Mucosa of descending colon (tissue), 3 donors: ENCODE data around the gene CSTB. TPM values are rescaled to one million over a fixed set of nuclear protein-coding genes. Genes with fewer than 3 reads are reported as not detected.
A peak's percentile ranks its signal among the peaks of the same experiment; 100 is the strongest.

ENCODE experiments used
- ATAC-seq: fragments of 200-7000 bp; cut with Tn5 transposase; one replicate; pipeline ENCODE4 v1.9.1; 2020; ENCODE audit warnings: mild to moderate bottlenecking, moderate library complexity
- DNase-seq, 3 donors: peaks; one replicate each; pipeline ENCODE4 v3.0.0-alpha.2; 2020
- H3K36me3 ChIP-seq: fragments of 200-600 bp; one replicate; pipeline ENCODE4 v1.8.0; 2021; ENCODE audit warnings: low read depth, mild to moderate bottlenecking
- H3K4me1 ChIP-seq: fragments of 200-600 bp; one replicate; pipeline ENCODE4 v1.8.0; 2021; ENCODE audit warnings: low read depth, mild to moderate bottlenecking
- H3K4me3 ChIP-seq: fragments of 200-600 bp; one replicate; pipeline ENCODE4 v1.8.0; 2021; ENCODE audit warnings: mild to moderate bottlenecking
- H3K9me3 ChIP-seq: fragments of 200-600 bp; one replicate; pipeline ENCODE4 v1.8.0; 2021; ENCODE audit warnings: mild to moderate bottlenecking
- CTCF ChIP-seq: fragments of 200-600 bp; IDR thresholded peaks from one replicate; pipeline ENCODE4 v1.8.0; 2022; ENCODE audit warnings: antibody characterized with exemption, mild to moderate bottlenecking
- intact Hi-C, 2 donors: fragments of 100-400 bp; cut with DNase I in 1 of 2; cut with micrococcal nuclease in 1 of 2; formaldehyde crosslinking; loops; one replicate each; pipeline versions ENCODE4 v1.11.0 to v1.11.1; 2022; cut with DNase I, micrococcal nuclease
- total RNA-seq, 3 donors: library from RNA; stranded (reverse); fragmentation: NEBNext Ultra II Directional in 2 of 3; extraction: Animal tissue kit (Norgen Biotek cat#: 25700) in 2 of 3; gene quantifications; one replicate each; pipeline versions ENCODE4 v1.2.1 to v1.2.4, GENCODE V29; 2021 to 2023
- donor health status: DM: no; HTN: no; CAD: no; lungs with moderate emphysema.
- donor health status: DM: no; HTN: no; CAD: no.
- donor health status: DM: no; HTN: yes; CAD: no.

Gene CSTB
- total RNA-seq, 3 donors from 2014 or later, result 36.2 to 64.5 (median 56.8) TPM

- intact Hi-C loops, result no loop called here
- ATAC-seq, result no peak
- no peak overlapping the region for H3K4me3 ChIP-seq
Observed at GRCh38 chr21:43733060-43733459, 43.0 kb downstream of the CSTB start.

GRCh38 chr21:43731891-43732711 lies 44.0 kb downstream of the CSTB start:
- DNase-seq, result no peak
- Histone ChIP-seq H3K4me3 (no peak overlapping the region), H3K4me1 (peaks cover 57% of the 10 kb centered on the region), H3K9me3 (no peaks in the 10 kb centered on the region), H3K36me3 (no peaks in the 10 kb centered on the region)
- intact Hi-C loops, result no loop called here
- TF ChIP-seq CTCF, result no peak
- ATAC-seq, result no peak

More at GRCh38 chr21:43733060-43733459, 43.0 kb downstream of the CSTB start:
- H3K36me3 ChIP-seq, result no peaks in the 10 kb centered on the region
- peaks cover 47% of the 10 kb centered on the region for H3K4me1 ChIP-seq
- H3K9me3 ChIP-seq, result no peaks in the 10 kb centered on the region
- DNase-seq, result no peak
- no peak for TF ChIP-seq CTCF

GRCh38 chr21:43731476-43731875 lies 44.6 kb downstream of the CSTB start:
- Histone ChIP-seq H3K9me3 (no peaks in the 10 kb centered on the region), H3K4me1 (peaks cover 59% of the 10 kb centered on the region), H3K36me3 (no peaks in the 10 kb centered on the region), H3K4me3 (no peak overlapping the region)
- ATAC-seq (peak; percentile 19), DNase-seq (peak in 2 of 3 donors; percentile 42 to 58)
- intact Hi-C loops, result no loop called here
- TF ChIP-seq CTCF, result no peak

GRCh38 chr21:43728467-43729390 lies 47.4 kb downstream of the CSTB start:
- H3K36me3 ChIP-seq, result no peaks in the 10 kb centered on the region
- H3K4me3 ChIP-seq, result no peak overlapping the region
- ATAC-seq, result peak; percentile 55
- peak; percentile 80 to 91 (median 81) for DNase-seq
- H3K4me1 ChIP-seq, result peaks cover 63% of the 10 kb centered on the region
- H3K9me3 ChIP-seq, result no peaks in the 10 kb centered on the region
- intact Hi-C loops, result no loop called here
- no peak for TF ChIP-seq CTCF

GRCh38 chr21:43728154-43728466 lies 48.0 kb downstream of the CSTB start:
- H3K36me3 ChIP-seq, result no peaks in the 10 kb centered on the region
- no peak overlapping the region for H3K4me3 ChIP-seq
- intact Hi-C loops, result no loop called here
- ATAC-seq (no peak), DNase-seq (no peak)
- H3K9me3 ChIP-seq, result no peaks in the 10 kb centered on the region
- peaks cover 58% of the 10 kb centered on the region for H3K4me1 ChIP-seq
- no peak for TF ChIP-seq CTCF
